ENCODE data around the gene CYP2F1.
"Not testable (repeated sequence)": the region's sequence is repeated elsewhere in the genome, so short reads cannot be mapped to it uniquely, and the experiment has no call there.

Gene CYP2F1, protein sequence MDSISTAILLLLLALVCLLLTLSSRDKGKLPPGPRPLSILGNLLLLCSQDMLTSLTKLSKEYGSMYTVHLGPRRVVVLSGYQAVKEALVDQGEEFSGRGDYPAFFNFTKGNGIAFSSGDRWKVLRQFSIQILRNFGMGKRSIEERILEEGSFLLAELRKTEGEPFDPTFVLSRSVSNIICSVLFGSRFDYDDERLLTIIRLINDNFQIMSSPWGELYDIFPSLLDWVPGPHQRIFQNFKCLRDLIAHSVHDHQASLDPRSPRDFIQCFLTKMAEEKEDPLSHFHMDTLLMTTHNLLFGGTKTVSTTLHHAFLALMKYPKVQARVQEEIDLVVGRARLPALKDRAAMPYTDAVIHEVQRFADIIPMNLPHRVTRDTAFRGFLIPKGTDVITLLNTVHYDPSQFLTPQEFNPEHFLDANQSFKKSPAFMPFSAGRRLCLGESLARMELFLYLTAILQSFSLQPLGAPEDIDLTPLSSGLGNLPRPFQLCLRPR

DNA sequence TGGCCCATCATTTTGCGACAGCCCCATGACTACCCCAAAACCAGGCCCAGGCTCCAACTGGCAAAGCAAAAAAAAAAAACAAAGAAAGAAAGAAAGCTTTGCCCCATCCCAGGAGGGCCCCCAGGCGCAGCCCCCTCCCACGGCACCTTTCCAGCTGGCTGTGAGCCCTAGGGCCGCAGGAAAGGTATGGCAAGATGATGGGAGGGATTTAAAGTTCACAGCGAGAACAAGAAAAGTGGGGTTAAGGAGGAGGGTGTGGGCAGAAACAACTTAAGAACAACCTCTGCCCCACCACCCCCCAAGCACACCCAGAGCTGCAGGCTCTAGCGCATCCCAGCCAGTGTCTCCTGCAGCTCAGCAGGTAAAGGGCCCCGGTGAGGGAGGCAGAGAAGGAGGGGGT is at the start of gene CYP2F1:
CYP2F1 (plus strand) TSS at position 301 of the 400 bp plus-strand sequence. CDS start 1,757 bp downstream, outside the sequence.
- DNase-seq, result no peak

DNA sequence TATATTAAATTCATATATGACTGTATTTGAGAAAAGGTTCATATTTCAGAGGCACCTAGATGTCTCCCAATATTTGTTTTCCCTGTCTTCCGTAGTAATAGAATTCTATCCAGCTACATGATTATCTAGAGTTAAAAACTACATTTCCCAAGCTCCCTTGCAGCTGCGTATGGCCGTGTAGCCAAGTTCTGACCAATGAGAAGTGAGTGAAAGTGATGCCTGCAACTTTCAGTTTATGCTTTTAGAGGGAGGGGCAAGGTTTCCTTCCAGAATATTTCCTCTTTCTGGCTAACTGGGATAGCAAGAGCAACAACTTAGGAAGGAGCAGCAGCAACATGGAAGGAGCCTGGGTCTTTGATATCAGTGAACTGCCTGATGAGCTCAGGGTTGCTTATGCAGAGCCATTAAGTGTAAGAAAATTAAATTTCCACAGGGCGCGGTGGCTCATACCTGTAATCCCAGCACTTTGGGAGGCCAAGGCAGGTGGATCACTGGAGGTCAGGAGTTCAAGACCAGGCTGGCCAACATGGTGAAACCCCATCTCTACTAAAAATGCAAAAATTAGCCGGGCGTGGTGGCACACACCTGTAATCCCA is 49.2 kb upstream of the CYP2F1 start:
- DNase-seq, result no peak

DNA sequence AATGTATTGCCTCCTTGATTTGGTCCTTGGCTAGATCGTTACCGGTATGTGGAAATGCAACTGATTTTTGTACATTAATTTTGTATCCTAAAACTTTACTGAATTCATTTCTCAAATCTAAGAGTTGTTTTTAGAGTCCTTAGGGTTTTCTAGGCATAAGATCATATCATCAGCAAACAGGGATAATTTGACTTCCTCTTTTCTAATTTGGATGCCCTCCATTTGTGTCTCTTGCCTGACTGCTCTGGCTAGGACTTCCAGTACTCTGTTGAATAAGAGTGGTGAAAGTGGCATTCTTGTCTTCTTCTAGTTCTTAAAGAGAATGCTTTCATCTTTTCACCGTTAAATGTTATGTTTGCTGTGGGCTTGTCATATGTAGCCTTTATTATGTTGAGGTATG is 37.9 kb upstream of the CYP2F1 start:
- DNase-seq, result no peak

DNA sequence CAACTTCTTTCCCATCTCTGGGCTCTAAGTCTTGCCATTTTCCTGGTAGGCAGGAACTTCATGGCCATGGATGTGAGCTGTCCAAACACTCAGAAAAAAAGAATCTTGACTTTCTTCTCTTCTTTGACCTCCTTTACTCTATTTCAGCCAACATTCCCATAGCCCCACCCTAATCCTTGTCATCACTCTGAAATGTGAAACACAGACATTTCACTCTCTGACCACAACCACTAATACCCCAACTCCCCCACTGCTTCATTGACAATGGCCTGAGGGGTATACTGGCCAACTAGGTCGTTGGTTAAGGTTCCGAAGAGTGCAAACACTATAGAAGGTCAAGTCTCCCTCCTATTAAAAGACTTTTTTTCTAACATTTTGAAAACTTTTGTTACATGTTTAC is 30.7 kb upstream of the CYP2F1 start:
- DNase-seq, result no peak

DNA sequence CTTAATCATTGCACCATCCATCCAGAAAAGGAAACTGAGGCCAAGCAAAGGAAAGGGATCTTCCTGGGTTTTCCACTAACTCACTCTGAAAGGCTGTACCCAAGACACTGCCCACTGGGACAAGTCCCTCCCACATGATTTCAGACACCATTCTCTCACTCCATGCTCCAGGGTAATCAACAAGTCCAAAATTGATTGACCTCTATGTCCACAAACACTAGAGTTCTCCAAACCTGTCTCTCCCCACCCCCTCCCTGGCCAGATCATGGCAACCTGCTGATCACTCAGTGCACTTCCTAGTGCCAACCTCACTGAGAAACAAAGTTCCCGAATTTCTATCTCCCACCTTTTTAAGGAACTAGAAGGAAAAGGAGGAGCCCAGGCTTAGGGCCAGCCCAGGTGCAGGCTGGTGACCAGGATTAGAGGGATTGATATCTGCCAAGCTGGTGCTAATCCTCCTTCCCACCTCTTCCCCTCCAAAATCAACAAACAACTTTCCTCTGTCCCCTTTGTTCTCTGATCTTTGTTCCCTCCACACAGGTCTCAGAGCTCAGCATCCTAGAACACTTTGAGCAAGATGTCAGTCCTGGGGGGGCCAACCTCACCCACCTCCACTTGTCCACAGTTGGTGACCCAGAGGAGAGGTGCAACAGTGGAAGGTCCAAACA is 28.4 kb upstream of the CYP2F1 start:
- no peak for DNase-seq

DNA sequence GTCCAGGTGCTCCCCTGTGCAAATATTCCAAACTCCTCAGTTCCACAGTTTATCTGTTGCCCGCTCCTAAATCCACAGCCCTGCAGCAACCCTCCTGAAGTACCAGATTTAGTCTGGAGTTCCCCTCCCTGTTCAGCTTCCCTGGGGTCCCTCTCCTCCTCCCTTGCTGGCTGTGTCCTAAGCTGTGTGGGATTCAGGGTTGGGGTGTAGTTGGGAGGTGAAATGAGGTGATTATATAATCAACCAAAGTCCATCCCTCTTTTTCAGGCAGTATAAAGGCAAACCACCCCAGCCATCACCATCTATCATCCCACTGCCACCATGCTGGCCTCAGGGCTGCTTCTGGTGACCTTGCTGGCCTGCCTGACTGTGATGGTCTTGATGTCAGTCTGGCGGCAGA is 26.1 kb upstream of the CYP2F1 start, which contains the start of gene CYP2A13:
CYP2A13 (plus strand) TSS at position 301 of the 400 bp plus-strand sequence; CDS start at position 322, 21 bp downstream.
- no peak for DNase-seq

DNA sequence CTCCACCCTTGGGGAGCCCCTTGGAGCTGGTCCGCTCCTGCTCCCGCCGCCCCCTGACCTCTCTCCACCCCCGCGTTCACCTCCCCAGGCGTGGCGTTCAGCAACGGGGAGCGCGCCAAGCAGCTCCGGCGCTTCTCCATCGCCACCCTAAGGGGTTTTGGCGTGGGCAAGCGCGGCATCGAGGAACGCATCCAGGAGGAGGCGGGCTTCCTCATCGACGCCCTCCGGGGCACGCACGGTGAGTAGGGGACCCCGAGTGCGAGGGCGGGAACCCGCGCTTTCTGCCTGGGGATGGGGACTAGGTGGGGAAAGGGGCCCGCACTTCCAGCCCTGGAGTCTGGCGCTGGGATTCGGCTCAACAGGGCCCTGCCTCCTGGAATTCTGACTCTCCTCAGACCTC is 24.3 kb upstream of the CYP2F1 start:
- DNase-seq, result no peak

DNA sequence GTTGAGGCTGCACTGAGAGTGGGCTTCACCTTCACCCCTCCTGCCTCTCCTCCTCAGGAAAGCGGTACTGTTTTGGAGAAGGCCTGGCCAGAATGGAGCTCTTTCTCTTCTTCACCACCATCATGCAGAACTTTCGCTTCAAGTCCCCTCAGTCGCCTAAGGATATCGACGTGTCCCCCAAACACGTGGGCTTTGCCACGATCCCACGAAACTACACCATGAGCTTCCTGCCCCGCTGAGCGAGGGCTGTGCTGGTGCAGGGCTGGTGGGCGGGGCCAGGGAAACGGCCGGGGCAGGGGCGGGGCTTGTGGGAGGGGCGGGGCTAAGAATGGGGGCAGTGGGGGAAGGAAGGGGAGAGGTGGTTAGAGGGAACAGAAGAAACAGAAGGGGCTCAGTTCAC is 18.5 kb upstream of the CYP2F1 start:
- DNase-seq, result no peak

DNA sequence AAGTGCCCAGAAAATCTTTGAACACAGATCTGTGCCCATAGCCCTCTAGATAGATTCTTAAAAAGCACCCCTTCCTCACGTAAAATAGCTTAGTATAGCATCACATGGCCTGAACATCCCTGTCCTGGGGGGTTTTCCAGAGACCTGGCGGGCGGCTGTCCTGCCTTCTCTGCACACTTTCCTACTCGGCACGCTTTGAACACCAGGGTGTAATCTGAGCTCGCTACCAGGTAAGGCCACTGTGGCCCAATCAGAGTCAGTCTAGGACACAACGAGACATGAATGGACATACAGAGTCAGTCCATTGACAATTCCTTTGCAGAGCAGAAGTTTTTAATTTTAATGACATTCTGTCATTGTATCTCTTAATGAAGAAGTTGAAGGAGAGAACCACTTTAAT is 17.9 kb upstream of the CYP2F1 start:
- no peak for DNase-seq

DNA sequence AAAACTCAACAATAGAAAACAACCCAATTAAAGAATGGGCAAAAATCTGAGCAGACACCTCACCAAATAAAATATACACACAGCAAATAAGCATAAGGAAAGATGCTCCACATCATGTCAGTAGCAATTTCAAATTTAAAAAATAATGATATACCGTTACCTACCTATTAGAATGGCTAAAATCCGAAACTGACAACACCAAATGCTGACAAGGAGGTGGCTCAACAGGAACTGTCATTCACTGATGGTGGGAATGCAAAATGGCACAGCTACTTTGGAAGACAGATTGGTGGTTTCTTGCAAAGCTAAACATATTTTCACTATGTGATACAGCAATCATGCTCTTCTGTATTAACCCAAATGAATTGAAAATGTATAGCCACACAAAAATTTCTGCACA is 16.9 kb upstream of the CYP2F1 start:
- no peak for DNase-seq

DNA sequence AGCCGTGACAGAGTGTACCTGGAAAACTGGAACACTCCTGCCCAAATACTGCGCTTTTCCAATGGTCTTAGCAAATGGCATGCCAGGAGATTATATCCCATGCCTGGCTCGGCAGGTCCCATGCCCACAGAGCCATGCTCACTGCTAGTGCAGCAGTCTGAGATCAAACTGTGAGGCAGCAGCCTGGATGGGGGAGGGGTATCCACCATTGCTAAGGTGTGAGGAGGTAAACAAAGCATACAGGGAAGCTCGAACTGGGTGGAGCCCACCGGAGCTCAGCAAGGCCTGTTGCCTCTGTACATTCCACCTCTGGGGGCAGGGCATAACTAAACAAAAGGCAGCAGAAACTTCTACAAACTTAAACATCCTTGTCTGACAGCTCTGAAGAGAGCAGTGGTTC is 15.5 kb upstream of the CYP2F1 start:
- DNase-seq, result no peak

DNA sequence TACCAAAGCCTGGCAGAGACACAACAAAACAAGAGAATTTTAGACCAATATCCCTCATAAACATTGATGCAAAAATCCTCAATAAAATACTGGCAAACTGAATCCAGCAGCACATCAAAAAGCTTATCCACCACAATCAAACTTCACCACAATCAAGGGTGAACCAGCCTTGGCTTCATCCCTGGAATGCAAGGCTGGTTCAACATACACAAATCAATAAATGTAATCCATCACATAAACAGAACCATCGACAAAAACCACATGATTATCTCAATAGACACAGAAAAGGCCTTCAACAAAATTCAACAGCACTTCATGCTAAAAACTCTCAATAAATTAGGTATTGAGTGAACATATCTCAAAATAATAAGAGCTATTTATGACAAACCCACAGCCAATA is 12.0 kb upstream of the CYP2F1 start:
- DNase-seq, result not testable (repeated sequence)

DNA sequence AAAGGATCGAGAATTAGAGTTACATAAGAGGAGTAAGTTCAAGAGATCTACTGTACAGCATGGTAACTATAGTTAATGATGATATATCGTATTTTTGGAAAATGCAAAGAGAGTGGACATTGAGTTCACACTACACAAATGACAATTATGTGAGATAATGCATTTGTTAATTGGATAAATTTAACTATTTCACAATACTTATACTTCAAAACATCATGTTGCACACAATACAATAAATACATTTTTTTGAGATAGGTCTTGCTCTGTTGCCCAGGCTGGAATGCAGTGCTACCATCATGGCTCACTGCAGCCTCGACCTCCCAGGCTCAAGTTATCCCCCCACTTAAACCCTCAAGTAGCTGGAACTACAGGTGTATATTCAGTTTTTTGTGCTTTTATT is 8.1 kb upstream of the CYP2F1 start:
- DNase-seq, result no peak

DNA sequence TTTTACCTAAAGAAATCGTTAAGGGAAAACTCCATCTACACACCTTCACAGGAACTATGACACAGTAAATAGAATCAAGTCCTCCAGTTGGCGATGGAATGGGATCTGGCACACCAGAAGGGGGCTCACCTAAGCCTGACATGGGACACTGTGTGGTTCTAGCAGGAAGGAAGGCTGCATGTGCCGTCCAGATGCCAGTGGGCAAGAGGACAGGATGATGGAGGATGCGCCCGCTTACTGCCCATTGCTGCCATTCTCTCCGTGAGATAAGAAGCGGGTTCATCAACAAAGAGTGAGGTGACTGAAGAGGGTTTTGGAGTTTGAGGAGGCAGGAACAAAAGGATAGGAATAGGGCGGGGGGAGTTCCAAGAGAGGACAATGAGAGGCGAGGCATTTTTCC is 2.9 kb upstream of the CYP2F1 start:
- DNase-seq, result no peak

DNA sequence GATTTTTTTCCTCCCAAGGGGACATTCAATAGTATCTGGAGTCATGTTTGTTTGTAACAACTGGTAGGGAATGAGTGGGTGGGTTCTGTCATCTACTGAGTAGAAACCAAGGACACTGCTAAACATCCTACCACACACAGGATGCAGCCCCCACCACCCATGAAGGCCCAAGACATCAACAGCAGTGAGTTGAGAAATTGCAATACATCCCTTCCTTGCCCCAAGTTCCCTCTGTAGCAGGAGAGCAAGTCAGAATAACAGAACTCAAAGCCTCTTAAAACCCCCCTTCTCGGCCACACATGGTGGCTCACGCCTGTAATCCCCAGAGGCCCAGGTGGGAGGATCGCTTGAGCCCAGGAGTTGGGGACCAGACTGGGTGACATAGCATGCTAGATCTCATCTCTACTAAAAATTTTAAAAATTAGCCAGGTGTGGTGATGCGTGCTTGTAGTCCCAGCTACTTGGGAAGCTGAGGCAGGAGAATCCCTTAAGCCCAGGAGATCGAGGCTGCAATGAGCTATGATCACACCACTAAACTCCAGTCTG is 2.4 kb upstream of the CYP2F1 start:
- DNase-seq, result no peak

DNA sequence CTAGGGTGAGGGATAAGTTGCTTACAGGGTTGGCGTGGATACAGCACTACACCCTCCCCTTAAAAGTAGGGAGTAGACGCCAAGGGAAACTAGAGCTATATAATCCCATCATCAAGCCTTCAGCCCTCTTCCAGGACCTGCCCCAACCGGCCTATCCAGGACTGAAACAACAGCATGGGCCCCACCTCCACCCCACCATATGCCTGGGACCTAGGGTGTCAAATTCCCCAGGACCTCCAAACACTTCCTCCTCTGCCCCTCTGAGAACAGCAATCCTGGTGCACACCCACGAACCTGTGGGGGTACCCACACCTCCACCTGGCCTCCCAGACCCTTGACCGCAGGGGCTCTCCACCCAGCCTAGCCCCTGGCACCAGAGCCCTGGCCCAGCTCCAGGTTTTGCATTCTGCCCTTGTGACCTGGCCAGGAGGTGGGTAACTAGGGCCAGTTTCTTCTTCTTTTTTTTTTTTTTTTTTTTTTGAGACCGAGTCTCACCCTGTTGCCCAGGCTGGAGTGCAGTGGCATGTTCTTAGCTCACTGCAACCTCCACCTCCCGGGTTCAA is 1.4 kb upstream of the CYP2F1 start:
- DNase-seq, result no peak

DNA sequence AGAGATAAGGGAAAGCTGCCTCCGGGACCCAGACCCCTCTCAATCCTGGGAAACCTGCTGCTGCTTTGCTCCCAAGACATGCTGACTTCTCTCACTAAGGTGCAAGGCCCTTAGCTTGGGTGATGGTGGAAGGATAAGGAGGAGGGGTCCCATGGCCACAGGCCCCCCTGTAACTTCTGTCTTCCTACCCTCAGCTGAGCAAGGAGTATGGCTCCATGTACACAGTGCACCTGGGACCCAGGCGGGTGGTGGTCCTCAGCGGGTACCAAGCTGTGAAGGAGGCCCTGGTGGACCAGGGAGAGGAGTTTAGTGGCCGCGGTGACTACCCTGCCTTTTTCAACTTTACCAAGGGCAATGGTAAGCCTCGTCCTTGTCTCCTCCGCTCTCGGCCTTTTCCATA is 2.0 kb downstream of the CYP2F1 start:
- no peak for DNase-seq

DNA sequence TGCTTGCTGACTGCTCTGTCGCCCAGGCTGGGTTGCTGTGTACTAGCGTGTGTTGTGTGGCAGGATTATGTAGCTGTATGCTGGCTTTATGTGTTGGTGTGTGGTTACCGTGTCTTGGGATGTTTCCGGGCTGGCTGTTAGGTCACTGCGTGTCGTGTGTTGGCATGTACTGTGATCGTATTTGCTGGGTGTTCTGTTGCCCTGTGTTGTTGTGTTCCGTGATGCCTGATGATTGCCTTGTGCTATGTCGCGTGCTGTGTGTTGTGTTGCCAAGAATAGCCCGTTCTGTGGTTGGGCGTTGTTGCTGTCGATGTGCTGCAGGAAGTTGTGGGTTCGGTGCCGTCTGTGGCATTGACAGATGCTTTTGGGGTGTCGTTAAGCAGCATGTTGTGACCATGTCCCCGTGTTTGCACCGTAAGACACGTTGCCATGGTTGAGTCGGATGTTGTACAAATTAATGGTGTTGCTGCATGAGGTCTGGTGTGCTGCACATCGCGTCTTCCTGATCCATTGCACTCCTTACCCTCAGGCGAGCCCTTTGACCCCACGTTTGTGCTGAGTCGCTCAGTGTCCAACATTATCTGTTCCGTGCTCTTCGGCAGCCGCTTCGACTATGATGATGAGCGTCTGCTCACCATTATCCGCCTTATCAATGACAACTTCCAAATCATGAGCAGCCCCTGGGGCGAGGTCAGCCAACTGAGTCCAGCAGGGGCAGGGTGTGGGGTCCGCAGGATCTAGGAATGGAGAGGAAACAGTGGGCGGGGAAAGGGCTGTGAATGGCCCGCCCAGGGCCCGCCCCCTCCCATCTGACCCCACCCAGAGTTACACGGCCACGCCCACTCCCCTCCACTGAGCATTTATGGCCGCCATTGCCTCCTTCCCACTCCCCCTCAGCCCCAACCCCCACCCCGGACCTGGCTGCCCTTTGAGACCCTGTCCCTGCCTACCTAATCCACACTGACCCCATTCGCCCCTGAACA is 7.0 kb downstream of the CYP2F1 start:
- DNase-seq, result not testable (repeated sequence)

DNA sequence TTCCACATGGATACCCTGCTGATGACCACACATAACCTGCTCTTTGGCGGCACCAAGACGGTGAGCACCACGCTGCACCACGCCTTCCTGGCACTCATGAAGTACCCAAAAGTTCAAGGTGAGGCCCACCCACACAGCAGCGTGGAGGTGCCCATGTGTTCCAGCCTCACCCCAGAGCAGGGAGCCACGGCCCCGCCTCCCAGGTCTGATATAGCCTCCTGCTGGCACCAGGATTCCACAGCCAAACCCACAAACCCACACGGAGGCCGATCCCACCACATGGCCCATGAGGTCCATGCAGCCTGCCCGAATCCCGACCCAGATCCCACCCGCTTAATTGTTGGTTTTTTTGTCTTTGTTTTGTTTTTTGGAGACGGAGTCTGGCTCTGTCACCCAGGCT is 8.6 kb downstream of the CYP2F1 start:
- DNase-seq, result not testable (repeated sequence)

DNA sequence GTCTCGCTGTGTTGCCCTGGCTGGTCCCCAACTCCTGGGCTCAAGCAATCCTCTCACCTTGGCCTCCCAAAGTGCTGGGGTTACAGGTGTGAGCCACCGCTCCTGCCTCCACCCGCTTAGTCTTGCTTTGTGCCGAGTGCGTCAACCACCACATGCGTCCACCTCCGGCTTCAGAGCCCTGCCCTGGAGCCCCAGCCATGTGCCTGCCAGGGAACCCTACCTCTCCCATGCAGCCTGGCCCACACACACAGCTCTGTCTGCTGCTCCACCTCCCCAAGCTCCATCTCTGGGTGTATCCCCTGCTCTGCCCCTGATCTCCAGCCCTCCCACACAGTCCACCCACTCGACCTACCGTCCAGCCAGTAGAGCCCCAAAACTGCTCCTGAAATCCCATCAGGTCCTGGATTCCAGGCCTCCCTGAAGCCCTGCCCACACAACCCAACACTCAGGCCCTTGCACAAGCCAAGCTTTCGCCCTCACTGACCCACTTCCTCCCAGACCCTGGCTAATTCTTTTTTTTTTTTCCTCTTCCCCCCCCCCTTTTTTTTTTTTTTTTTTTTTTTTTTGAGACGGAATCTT is 9.6 kb downstream of the CYP2F1 start:
- no peak for DNase-seq

DNA sequence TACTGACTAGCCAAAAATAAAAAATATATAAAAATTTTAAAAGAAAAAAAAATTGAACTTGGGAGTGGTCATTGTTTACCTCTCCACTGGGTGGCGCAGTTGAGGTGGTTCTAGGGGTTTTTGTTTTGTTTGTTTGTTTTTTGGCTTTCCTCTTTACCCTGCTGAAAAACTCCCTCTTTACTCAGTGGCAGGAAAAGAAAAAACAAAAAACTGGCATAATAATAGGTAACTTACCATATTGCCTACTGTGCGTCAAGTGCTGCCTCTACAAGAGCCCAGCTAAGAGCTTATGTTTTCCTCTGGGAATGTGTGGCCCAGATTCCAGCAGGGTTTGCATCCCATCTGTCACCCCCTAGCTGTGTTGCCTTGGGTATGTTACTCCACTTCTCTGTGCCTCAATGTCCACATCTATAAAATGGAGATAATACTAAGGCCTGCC is 12.6 kb downstream of the CYP2F1 start:
- DNase-seq, result not testable (repeated sequence)
